ENCODE data around the gene PCK1.

DNA sequence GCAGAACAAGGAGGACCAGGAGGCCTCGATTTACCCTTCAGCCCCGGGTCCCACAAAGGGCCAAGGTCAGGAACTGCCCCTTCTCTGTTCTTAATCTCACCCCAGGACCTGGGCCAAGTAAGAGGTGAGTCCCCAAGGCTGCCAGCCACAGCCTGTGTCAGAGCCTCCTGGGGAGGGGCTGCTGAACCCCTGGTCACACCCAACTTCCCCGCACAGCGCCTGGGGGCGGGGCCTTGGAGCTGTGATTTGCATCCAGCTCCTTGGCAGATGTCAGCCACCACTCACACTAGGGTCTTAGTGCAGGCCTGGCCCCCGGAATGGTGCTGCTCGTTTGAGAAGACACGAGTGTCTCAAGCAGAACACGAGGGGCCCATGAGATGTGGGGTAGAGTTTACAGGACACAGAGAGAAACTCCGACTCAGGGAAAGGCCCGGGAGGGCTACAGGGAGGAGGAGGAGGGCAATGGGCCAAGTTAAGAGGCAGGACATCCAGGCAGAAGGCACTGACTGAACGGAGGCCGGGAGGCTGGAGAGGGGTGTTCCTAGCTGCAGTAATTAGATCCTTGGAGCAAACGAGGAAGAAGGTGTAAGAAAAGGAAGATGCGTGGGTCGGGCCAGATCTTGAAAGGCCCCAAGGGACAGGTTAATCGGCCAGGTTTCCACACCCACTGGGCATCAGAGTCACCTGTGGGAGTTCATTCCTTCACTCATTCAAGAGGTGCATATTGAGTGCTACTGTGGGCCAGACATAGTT is 32.4 kb downstream of the PCK1 start:
- TF ChIP-seq, protein P1, sequence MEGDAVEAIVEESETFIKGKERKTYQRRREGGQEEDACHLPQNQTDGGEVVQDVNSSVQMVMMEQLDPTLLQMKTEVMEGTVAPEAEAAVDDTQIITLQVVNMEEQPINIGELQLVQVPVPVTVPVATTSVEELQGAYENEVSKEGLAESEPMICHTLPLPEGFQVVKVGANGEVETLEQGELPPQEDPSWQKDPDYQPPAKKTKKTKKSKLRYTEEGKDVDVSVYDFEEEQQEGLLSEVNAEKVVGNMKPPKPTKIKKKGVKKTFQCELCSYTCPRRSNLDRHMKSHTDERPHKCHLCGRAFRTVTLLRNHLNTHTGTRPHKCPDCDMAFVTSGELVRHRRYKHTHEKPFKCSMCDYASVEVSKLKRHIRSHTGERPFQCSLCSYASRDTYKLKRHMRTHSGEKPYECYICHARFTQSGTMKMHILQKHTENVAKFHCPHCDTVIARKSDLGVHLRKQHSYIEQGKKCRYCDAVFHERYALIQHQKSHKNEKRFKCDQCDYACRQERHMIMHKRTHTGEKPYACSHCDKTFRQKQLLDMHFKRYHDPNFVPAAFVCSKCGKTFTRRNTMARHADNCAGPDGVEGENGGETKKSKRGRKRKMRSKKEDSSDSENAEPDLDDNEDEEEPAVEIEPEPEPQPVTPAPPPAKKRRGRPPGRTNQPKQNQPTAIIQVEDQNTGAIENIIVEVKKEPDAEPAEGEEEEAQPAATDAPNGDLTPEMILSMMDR (IDR thresholded peaks at IDR 0.05), result no peak
- no peak for TF ChIP-seq POLR2AphosphoS5 (IDR thresholded peaks at IDR 0.05)
- TF ChIP-seq EP300 (IDR thresholded peaks at IDR 0.05), result no peak

All from suprapubic skin (tissue), 4 donors.